Measurements from ENCODE around the gene ERCC2.
"Not testable (repeated sequence)": the region's sequence is repeated elsewhere in the genome, so short reads cannot be mapped to it uniquely, and the experiment has no call there.

ERCC2 gene

DNA sequence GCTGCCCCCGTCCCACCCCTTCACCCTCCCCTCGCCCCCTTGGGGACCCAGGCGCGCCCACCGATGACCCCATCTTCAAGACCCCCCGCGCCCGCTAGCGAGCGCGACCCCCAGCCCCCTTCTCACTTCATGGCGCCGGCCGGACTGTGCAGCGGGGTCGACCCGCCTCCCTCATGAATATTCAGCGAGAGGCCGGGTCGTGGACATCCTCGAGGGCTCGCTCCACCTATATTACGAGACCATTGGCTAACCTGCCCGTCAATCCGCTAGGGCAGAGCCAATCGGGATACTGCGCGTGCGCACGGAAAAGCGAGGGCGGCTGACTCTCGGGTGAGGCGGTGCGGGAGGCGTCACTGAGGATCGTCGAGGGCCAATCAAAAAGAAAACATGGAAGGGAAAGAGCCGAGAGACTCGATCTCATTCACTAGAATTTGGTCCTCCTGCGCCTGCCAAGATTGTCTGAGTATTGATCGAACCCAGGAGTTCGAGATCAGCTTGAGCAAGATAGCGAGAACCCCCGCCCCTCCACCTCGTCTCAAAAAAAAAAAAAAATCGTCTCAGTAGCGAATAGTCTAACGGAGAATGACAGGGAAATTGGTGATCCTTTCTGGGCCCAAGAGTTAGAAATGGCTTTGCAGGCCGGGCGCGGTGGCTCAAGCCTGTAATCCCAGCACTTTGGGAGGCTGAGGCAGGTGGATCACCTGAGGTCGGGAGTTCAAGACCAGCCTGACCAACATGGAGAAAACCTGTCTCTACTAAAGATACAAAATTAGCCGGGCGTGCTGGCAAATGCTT lies at the start of gene ERCC2:
Gene ERCC2, minus strand, starts transcription at position 164 of the 795 bp plus-strand sequence. Its CDS starts 33 bp downstream, at position 131.
- peak; percentile 100 for DNase-seq (ENCODE audit: low read depth)

DNA sequence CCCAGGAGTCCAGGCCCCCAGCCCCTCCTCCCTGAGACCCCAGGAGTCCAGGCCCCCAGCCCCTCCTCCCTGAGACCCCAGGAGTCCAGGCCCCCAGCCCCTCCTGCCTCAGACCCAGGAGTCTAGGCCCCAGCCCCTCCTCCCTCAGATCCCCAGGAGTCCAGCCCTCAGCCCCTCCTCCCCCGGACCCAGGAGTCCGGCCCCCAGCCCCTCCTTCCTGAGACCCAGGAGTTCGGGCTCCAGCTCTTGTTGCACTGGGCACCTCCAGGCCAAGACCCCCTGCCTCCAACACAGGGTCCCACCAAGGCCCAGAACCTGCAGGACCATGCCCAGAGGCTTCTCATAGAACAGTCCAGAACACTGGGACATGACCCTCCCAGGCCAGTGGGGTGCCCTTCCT lies 49.5 kb upstream of the ERCC2 start:
- no peak for DNase-seq (ENCODE audit: low read depth)

DNA sequence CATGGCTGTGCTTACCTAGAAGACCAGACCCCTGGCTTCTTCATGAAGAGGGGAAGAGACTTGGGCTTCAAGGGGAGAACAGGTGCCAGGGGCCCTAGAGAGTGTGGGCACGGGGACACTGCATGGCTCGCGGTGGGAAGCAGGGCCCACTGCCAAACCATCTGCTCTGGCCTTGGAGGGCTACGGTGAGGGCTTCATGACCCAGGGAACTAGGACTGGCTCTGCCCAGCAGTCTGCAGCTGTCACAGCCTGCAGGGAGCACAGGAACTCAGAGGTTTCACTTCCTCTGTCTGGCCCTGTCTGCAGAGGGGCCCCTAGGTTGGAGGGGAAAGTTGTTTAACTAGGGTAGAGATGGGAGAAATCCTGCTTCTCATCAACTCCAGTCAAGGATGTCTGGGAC lies 49.0 kb upstream of the ERCC2 start:
- DNase-seq (ENCODE audit: low read depth) = no peak

DNA sequence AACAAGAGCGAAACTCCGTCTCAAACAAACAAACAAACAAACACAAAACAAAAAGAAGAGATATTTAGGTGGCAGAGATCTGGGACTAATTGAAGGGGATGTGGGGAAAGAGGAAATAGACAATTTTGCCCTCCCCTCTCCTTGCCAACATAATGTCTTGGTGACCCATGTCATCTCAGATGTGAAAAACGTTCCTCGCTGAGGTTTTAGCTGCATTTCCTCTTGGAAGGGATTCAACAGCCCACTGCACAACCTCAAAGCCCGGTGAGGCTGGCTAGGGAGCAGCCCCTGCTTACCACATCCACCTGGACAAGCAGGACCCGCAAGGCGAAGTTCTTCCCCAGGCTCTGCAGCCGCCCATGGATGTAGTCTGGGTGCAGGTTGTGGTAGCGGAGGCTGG lies 48.4 kb upstream of the ERCC2 start:
- no peak for DNase-seq (ENCODE audit: low read depth)

DNA sequence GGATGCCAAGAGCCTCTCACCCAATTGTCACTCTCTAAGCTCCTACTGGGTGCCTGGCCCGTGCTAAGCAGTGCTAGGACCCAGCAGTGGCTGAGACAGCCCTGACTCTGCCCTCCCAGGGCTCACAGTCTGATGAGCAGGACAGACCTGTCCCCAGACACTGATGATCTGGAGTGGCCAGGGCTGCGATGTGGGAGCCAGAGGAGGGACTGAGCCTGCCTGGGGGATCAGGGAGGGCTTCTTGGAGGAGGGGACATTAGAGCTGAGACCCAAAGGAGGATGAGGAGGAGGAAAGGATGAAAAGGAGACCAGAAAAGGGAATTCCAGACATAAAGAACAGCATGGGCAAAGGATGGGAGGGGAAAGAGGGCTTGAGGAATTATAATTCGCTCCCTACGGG lies 46.8 kb upstream of the ERCC2 start:
- DNase-seq (ENCODE audit: low read depth) = no peak

DNA sequence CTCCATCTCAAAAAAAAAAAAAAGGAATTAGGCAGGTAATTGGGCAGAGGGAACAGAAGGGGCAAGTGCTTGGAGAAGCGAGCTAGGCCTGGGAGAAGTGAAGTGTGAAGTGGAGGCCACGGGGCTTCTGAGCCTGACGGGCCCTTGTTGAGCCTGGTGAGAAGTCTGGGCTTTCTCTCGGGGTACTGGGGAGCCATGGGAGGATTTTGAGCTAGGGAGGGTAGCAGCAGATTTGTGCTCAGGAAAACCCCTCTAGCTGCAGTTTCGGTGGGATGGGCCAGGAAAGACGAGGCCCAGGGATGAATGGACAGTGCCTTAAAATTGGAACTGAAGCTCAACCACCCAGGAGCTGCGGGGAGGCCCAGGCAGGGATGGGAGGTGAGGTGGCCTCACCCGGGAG lies 44.1 kb upstream of the ERCC2 start:
- DNase-seq (ENCODE audit: low read depth) = no peak

DNA sequence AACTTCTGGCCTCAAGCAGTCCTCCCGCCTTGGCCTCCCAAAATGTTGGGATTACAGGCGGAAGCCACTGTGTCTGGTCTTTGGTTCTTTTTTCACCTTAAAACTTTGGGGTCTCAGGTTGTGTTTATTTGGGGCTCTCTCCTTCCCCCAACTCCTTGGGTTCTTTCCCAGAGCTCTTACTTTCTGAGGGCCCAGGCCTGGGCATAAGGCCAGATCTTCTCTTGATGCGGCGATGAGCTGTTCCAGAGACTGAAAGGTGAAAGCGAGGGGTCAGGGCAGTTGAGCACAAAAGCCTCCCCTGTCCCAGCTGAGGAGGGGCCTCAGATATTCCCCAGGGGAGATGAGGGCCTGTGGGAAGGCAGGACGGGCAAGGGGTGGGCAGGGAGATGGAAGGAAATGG lies 43.1 kb upstream of the ERCC2 start:
- no peak for DNase-seq (ENCODE audit: low read depth)

DNA sequence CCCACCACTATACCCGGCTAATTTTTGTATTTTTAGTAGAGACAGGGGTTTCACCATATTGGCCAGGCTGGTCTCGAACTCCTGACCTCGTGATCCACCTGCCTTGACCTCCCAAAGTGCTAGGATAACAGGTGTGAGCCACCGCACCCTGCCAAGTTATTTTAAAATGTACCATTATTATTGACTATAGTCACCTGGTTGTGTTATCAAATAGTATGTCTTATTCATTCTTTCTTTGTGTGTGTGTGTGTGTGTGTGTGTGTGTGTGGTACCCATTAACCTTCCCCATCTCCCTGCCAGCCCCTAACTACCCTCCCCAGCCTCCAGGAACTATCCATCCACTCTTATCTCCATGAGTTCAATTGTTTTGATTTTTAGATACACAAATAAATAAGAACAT lies 40.0 kb upstream of the ERCC2 start:
- DNase-seq (ENCODE audit: low read depth) = not testable (repeated sequence)

DNA sequence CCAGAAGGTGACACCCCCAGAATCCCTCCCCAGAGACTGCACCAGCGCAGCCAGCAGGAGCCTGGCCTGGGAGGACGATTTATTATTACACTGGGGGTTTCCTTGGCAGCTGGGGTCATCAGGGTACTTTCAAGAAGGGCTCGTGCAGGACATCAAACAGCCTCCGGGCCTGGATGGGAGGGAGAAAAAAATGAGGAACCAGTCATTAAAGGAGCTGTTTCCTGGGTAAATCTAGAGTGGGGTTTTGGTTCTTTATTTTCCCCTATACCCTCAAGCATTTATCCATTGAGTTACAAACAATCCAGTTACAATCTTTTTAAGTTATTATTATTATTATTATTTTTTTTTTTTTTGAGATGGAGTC lies 39.2 kb upstream of the ERCC2 start:
- DNase-seq (ENCODE audit: low read depth) = no peak

DNA sequence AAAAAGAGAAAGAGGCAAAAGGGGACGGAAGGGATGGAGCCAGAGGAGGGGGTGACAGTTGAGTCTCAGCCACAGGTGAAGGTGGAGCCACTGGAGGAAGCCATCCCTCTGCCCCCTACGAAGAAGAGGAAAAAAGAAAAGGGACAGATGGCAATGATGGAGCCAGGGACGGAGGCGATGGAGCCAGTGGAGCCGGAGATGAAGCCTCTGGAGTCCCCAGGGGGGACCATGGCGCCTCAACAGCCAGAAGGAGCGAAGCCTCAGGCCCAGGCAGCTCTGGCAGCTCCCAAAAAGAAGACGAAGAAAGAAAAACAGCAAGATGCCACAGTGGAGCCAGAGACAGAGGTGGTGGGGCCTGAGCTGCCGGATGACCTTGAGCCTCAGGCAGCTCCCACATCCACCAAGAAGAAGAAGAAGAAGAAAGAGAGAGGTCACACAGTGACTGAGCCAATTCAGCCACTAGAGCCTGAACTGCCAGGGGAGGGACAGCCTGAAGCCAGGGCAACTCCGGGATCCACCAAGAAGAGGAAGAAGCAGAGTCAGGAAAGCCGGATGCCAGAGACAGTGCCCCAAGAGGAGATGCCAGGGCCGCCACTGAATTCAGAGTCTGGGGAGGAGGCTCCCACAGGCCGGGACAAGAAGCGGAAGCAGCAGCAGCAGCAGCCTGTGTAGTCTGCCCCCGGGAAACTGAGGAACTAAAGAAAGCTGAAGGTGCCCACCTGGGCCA lies 38.6 kb upstream of the ERCC2 start:
- DNase-seq (ENCODE audit: low read depth) = no peak

DNA sequence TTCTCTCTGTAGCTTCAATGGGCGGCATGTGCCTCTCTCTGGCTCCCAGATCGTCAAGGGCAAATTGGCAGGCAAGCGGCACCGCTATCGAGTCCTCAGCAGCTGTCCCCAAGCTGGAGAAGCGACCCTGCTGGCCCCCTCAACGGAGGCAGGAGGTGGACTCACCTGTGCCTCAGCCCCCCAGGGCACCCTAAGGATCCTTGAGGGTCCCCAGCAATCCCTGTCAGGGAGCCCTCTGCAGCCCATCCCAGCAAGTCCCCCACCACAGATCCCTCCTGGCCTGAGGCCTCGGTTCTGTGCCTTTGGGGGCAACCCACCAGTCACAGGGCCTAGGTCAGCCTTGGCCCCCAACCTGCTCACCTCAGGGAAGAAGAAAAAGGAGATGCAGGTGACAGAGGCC lies 37.7 kb upstream of the ERCC2 start:
- no peak for DNase-seq (ENCODE audit: low read depth)

DNA sequence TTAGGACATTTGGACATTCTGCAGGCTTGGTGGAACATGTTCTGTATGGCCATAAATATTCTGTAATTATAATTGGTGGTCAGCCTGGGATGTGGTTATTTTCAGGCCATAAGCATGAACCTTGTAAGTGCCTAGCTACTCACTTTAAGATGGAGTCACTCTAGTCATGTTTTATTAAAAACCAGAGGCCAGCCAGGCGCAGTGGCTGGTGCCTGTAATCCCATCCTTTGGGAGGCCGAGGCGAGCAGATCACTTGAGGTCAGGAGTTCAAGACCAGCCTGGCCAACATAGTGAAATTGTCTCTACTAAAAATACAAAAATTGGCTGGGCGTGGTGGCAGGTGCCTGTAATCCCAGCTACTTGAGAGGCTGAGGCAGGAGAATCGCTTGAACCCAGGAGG lies 37.2 kb upstream of the ERCC2 start:
- not testable (repeated sequence) for DNase-seq (ENCODE audit: low read depth)

DNA sequence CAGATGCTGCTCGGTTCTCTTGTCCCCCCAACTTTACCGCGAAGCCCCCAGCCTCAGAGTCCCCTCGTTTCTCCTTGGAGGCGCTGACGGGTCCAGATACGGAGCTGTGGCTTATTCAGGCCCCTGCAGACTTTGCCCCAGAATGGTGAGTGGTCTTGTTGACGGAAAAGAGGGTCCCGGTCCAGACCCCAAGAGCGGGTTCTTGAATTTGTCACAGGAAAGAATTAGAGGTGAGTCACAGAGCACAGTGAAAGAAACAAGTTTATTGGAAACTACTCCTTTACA lies 36.7 kb upstream of the ERCC2 start:
- no peak for DNase-seq (ENCODE audit: low read depth)

DNA sequence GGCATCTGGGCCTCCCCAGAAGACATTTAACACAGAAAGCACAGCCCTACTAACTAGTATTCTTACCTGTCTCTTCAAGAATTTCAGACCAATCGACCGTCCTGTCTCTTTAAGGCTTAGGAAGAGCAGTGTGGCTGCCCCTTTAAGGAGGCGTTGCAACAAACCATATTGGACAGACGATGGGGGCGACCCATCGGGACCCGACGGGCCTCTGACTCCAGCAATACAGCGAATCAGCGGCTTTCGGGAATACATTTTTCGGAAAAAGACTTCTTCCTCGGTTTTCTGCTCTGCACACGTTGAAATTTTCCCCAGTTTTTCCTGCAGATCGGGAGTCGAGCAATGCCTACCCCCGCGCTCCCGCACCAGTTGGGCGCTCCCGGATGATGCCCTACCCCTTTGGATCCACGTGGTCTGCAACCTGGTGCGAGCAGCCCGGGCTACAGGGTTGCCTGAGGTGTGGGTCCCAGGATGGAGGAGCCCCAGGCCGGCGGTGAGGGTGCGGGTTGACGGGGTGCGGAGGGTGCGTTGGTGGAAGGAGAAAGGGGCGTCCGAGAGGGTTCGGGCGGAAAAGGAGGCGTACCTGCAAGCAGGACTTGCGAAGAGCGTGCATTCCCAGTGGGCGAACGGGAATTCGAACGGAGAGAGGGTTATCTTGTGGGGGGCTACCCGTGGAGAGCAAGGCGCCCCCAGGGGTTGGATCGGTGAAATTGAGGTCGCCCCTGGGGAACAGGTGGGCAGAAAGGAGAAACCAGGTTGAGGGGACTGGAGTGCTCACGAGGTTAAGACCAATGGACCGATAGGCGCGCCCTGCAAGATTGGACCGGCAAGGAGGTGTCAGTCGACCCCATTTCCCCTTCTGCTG lies 36.1 kb upstream of the ERCC2 start, which contains the start of gene POLR1G:
Gene POLR1G, plus strand, starts transcription at position 419 of the 865 bp plus-strand sequence. Its CDS starts 53 bp downstream, at position 472.
- peak; percentile 73 for DNase-seq (ENCODE audit: low read depth)

DNA sequence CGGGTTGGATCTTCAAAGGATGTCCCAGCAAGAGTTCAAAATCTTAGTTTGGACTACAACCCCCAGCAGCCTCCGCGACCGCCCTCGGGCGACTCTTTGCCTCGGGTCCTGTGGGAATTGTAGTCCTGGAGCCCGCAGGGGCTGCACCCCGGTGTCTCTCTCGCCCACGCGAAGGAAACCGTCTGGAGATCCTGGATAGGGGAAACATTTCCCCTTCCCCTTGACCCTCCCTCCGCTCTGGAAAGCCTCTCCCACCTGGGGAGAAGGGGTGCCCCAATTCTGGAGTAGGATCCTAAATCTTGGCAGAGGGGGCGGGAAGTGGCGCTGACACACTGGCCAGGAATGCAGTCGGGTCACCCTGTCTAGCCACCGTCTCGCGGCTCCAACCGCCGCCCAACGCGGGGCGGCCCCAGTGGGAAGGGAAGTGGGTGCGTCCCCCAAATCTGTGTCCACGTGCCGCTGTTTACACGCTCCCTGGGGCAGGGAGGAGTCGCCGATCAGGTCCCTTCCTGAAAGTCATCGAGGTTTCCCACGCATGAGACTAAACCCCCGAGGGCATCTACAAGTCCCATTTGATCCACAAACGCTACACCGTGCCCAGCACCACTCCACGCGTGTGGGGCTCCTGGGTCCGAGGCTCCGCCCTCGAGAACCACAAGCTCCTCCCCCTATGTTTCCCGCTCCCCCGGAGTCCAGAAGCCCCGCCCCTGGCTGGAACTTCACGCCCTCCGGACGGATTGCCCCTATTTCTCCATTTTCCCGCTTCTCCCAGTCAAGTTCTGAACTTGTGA lies 35.3 kb upstream of the ERCC2 start:
- DNase-seq (ENCODE audit: low read depth) = peak; percentile 74

DNA sequence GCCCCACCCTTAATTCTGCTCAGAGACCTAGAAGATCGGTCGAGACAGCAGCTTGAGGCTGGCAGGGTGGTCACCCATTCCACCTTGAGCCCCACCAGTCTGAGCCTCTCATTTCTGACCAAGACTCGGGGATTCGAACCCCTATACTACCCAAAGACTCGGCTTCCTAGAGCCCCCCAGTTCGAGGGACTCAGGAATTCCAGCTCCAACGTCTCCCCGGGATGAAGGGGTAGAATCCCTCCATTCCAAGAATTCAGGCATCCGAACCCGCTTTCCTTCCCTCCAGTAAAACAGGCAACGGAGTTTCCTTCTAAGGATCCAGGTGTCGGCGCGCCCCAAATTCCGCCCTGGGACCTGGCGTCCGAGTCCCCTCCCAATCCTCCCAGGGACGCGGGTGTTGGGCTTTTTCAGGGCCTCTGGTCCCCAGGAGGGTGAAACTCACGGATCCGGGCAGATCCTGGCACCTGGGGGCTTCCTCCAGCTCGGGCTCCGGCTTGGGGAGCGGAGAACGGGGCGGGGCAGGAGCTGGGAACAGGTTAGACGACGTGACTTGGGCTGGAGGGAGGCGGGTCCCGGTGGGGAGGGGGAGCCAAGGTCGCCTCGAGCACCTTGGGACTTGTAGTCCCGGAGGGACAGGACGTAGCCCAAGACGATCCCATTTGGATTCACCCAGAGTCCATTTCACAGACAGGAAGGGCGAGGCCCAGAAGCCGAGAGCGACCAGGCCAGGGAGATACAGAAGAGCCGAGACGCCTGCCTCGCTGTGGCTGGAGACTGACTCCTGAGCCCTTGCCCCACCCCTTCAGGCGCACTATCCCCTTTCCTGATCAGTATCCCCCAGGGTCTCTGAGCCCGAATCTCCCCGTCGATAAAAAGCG lies 34.4 kb upstream of the ERCC2 start, which contains the start of gene PPP1R13L:
Gene PPP1R13L, minus strand, starts transcription at position 513 of the 878 bp plus-strand sequence. CDS start 6,751 bp downstream, outside the sequence.
- DNase-seq (ENCODE audit: low read depth) = peak; percentile 60

DNA sequence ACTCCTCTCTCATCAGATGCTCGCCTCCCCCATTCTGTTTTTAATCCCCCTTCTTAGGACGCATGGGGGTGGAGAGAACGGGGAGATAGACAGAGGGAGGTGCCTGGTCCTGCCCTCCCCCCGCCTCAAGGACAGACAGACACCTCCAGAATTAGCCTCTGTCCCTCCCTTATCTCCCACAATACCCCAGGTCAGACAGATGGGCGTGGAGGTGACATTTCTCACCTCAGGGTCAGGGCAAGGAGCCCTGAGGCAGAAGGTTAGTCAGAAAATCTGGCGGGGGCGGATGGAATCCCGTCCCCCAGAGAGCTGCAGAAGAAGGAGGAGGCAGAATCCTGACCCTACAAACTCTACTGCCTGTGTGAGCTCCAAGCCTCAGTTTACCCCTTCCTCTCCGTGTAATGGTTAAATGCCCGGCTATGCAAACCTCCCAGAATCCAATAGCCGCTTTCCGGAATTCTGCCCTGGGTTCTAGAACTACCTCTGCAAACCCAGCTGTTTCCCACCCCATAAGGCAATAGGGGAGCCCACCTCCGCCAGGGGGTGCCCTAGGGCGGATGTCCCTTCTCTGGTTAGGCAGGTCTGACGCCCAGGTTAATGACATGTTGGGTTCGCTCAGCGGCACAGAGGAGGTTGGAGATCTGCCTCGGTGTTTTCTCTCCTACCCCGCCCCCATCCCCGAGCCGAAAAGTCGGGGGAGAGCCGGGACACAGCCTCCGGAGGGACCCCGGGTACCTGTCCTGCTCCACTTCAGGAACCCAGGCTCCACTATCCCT lies 33.6 kb upstream of the ERCC2 start:
- DNase-seq (ENCODE audit: low read depth) = peak; percentile 65

DNA sequence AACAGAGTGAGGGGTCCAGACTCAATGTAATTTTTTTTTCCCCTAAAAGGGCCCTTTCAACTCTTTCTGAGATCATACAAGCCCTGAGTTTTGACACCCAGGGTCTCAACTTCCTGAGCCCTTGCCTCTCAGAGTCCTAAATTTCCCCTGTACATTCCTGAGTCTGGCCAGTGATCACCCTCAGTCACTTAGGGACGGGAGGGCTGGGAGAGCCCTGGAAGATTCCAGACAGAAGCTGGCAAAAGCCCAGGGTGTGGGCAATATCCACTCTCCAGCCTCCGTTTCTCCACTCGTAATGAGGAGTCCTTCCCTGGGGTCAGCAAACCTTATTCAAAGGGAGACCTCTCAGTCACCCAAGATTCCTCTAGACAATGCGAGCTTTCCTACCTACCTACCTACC lies 32.9 kb upstream of the ERCC2 start:
- no peak for DNase-seq (ENCODE audit: low read depth)

DNA sequence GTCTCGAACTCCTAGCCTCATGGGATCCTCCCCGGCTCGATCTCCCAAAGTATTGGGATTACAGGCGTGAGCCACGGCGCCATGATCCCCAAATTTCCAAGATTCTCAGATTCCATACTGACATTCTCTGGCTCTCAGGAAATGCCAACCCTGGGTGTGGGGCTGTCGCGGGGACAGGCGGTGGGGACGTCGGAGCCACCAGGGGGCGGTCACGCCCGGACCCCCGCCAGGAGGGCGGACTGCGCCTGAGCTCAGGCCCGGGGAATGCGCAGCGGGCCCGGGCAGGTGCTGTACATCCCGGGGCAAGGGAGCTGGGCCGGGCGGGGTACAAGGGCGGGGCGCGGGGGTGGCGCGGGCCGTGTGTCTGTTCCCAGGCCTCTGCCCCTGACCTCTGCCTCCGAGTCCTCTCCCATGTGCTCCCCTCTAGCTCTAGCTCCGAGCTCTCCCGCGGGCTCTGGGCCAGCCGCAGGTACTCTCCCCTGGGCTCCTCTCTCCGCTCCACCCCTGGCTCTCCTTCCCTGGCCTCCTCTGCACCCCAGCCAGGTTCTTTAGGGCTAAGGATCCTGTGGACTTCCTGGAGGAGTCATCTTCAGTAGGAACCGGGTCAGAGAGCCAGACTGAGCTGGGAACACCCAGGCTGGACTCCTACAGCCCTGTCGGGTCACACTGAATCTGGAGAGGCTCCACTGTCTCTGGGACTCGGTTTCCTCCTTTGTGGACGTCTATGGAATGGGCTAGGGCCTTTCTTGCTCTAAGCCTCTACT lies 32.1 kb upstream of the ERCC2 start:
- DNase-seq (ENCODE audit: low read depth) = peak; percentile 41
